ENCODE data around the gene MCC.

GRCh38 chr5:113034182-113034773 lies 454.0 kb downstream of the MCC start:
- no peak for TF ChIP-seq POLR2AphosphoS5 (IDR thresholded peaks at IDR 0.05)
- TF ChIP-seq CTCF (IDR thresholded peaks at IDR 0.05) = no peak
- TF ChIP-seq POLR2A (IDR thresholded peaks at IDR 0.05; ENCODE audit: low read depth) = no peak
- no peak for TF ChIP-seq EP300 (IDR thresholded peaks at IDR 0.05)
